GM19328 (cell line): Measurements from ENCODE around the gene COL4A6.
"Not testable (repeated sequence)": the region's sequence is repeated elsewhere in the genome, so short reads cannot be mapped to it uniquely, and the experiment has no call there.

ENCODE experiments used
- ATAC-seq: cut with Tn5 transposase; IDR thresholded peaks from one replicate; pipeline ENCODE4 v1.9.1; 2021; ENCODE audit warnings: mild to moderate bottlenecking, moderate library complexity; ENCODE audit not compliant: unreplicated experiment

COL4A6 gene

DNA sequence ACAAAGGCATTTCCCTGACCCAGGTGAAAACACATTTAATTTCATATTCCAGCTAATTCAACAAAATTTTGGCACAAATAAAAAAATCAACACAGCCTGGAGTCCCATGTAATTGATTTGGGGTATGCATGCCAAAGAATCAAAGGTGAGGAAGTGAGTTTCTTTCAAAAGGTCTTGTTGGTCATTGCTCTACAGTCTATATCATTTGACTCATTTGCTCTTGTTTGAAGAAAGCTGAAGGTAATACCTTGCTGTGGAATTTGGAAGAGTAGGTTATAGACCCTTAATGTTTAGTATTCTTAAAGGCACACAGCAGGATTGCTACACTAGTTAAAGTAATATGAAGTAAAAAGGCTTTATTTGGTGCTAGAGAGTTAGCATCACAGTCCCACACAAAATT lies 25.4 kb downstream of the COL4A6 start:
- no peak for ATAC-seq

DNA sequence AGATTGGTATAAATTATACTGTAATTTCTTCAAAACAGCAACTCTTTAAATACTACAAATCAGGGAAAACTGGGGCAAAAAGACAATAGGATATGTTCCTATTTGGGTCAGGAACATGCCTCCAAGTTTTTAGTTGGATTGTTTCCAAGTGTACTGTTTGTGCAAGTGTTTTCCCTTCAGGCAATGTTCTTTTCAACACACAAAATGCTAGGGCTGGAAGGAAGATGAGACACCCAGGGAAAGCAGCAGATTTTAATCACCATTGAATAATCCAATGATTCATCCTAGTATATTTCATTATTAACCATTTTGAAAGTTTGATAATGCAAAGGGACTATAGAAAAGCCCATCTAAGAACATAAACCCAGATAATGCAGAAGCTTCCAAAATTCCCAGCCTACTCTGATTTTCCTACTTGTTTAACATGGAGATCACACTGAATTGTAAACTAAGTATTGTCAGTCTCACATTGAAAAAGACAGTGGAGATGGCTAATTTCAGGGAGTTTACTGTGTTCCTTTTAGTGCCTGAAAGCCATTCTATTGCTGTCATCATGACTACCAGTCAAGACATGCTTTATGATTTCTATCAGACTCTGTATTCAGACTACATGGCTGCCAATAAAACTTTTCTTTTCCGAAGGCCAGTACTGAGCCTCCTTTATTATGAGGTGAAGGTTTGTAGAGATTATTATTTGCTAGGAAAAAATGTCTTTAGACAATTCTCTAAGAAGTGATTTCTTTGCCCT lies 38.6 kb downstream of the COL4A6 start:
- no peak for ATAC-seq

DNA sequence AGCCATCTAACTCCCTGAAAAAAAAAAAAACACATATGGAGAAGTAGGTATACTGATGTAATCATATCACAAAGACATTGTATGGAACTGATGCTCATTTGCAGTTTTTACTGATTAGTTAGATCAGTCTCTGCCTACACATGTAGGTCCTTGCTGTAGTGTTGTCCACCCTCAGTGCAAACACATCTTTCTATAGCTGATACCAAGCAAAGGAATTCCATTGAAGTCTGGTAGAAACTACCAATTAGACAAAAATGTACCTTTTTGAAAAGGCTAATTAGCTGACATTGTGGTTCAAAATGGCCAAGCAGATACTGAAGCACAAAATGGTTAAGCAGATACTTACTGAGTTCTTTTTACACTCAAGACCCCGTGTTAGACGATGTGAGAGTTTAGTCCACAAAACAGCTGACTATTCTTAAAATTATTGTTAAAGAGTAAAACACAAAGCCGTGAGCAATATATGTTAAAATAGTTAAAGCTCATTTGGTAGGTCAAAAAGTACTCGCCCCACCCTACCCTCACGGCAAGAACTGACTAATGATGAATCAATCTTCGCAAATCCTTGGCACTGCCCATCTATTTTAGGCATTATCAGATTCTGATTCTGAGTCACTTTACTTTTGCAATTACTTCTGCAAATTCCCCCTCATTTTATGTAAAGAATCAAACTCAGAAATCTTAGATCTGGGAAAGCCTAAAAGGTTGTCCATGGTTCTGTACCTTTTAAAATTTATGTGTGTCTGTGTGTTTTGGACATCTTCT lies 40.4 kb downstream of the COL4A6 start:
- no peak for ATAC-seq

DNA sequence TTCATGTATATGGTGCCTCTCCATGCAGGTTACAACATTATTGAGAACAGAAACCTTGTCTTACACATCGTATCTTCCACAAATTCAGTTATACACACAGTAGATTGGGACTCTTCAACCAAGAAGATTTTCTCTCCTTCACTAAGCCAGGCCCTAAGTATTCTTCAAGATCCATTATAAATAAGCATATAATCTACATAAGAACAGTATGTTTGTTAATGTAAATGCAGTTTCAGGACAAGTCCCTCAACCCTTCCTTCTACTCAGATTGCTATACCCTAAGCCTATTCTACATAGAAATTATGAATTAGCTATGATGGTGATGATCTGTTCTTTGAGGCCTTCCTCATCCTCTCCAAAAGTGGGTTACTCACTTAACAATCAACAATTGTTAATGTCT lies 41.2 kb downstream of the COL4A6 start:
- ATAC-seq: no peak

DNA sequence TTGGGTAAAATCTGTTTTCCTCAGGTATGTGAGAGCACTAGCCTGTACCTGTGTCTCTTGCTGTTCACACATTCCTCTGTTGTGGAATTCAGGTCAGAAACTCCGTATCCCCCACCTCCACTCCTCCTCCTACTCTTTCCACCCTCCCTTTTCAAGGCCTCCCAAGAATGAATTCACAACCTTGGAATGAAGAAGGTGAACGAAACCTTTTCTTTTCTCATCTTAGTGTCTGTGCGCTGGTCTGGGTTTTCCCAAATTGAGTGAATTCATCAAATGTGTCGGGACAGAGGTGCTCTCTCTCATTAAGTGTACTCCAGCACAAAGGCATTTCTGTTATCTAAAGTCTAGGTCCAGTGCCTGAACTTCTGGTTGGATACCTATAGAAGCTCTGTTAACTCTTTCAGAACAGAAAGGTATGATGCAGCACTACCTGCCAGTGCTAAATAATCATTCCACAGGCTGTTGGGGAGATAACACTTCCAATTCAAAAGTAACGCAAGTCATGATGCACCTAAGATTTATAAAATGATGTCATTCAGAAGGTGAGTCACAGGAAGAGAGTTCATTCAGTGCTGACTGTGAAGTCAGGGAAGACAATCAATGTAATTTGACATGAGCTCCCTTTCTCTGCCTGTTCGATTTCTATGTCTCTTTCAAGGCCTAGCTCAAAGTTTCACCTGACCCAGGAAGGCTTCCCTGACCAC lies 41.9 kb downstream of the COL4A6 start:
- ATAC-seq: no peak

DNA sequence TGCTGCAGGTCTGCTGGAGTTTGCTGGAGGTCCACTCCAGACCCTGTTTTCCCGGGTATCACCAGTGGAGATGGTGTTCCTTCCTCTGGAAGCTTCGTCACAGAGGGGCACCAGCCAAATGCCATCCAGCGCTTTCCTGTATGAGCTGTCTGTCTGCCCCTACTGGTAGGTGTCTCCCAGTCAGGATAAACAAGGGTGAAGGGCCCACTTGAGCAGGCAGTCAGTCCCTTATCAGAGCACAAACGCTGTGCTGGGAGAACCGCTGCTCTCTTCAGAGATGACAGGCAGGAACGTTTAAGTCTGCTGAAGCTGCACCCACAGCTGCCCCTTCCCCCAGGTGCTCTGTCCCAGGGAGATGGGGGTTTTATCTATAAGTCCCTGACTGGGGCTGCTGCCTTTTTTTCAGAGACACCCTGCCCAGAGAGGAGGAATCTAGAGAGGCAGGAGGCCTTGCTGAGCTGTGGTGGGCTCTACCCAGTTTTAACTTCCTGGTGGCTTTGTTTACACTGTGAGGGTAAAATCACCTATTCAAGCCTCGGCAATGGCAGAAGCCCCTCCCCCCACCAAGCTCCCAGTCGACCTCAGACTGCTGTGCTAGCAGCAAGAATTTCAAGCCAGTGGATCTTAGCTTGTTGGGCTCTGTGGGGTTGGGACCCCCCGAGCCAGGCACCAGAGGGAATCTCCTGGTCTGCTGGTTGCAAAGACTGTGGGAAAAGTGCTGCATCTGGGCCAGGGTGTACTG lies 47.1 kb downstream of the COL4A6 start:
- ATAC-seq: not testable (repeated sequence)

DNA sequence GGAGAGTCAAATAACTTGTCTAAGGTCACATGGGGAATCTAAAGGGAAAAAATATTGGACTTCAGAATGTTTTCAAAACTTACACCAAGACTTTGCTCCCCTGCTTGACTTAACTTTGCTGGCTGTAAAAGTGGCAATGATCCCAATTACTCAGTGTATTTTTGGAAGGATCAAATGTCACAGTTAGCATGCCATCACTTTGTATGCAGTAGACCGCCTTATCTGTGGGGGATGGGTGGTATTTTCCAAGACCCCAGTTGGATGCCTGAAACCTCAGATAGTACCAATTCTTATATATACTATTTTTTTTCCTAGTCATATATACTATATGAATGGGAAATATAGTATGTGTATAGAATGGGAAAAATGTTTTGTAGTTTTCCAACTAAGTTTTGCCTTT lies 53.4 kb downstream of the COL4A6 start:
- ATAC-seq: no peak

DNA sequence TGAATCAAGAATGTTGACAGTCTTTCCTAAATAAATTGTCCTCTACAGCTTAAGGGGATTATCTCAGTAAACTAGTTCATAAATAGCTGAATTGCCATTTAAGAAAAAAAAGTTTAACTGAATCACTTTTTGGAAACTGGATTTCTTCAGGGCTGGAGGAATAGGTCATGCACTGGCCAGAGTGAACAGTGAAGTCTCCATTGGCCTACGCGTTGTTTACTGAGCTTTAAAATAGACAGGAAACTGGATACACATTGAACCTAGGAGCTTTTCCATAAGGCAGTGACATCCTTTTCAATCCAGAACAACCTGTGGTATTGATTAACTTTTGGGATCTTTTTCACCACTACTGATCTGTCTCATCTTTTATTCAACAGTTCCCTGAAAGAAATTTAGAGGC lies 58.0 kb downstream of the COL4A6 start:
- ATAC-seq: no peak

DNA sequence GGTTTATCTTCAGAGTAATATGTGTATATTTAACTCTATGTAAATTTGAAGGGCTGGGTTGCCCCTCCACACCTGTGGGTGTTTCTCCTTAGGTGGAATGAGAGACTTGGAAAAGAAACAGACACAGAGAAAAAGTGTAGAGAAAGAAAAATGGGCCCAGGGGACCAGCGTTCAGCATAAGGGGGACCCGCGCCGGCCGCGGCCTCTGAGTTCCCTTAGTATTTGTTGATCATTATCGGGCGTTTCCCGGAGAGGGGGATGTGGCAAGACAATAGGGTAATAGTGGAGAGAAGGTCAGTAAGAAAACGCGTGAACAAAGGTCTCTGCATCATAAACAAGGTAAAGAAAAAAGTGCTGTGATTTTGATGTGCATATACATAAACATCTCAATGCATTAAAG lies 61.4 kb downstream of the COL4A6 start:
- ATAC-seq: not testable (repeated sequence)

DNA sequence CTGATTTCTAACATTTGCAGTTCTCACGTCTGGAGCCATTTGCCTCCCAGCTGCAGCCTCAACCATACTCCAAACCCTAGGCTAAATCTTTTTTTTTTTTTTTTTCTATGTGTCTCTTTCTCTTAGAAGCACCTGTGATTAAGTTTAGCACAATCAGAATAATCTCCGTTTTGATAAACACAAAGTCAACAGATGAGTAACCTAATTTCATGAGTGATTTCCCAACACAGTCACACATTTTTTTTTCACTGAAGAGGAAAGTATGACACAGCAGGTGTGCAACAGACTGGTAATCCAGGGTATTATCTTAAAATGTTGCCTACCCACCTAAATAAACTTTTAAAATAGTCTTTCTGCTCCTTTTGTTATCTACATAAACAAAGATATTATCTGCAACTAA lies 62.6 kb downstream of the COL4A6 start:
- not testable (repeated sequence) for ATAC-seq

DNA sequence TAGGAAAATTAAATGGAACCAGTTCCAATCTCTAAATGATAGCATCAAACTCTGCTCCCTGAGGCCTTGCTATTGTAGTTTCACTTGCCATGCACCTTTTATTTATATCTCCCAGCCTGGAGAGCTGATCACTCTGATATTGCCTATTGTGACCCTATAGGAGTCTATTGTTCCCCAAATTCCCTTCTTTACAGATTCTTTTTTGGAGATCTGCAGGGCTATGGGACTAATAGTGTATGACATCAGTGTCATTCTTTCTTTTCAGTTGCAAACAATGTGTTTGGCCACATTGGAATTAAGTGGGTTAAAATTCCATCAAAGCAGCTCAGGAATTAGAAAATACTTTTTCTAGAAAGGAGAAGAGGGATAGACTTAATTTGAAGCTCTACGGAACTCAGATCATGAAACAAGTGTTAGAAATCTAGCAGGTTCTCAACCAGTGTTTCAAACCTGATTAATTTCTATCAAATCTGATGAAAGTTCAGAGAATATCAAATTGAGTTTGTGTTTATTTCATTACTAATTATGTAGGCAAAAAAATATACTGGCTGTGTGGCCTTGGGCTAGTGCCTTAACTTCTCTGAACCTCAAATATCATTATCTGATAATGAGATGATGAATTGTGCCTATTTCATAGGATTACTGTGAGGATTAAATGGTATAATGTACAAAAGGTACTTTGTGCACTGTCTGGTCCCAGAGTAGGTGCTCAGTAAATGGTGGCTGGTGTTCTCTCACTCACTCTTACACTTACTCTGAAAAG lies 71.4 kb downstream of the COL4A6 start:
- no peak for ATAC-seq

DNA sequence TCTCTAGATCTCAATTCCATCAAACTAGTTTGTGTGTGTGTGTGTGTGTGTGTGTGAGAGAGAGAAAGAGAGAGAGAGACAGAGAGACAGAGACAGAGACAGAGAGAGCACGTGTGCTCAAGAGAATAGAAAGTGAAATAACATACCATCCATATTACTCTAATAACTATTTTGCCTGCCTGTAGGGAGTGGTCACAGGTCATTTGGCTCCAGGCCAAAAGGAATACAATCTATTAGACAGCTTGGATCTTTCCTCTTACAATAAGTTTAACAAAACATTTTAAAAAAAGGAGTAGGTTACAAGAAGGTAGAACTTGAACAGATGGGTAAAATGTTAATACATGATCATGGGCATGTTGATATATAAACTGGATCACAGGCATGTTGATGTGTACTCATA lies 76.2 kb downstream of the COL4A6 start:
- ATAC-seq: no peak

DNA sequence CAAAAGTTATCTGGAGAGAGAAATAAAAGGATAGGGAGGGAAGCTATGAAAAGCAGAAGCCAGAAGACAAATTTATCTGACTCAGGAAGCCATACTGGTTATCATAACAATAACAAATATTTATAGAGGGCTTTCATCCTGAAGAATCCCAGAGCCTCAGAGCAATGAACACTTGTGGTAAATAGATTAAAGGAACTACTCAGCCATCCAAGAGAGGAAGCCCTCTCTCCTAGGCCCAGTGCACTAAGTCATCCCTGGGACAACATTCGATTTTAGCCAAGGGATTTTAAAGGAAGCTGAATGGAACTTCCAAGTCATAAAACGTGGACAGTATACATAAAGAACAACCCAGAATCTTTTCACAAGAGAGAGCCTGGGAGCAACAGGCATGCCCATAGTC lies 76.9 kb downstream of the COL4A6 start:
- no peak for ATAC-seq

DNA sequence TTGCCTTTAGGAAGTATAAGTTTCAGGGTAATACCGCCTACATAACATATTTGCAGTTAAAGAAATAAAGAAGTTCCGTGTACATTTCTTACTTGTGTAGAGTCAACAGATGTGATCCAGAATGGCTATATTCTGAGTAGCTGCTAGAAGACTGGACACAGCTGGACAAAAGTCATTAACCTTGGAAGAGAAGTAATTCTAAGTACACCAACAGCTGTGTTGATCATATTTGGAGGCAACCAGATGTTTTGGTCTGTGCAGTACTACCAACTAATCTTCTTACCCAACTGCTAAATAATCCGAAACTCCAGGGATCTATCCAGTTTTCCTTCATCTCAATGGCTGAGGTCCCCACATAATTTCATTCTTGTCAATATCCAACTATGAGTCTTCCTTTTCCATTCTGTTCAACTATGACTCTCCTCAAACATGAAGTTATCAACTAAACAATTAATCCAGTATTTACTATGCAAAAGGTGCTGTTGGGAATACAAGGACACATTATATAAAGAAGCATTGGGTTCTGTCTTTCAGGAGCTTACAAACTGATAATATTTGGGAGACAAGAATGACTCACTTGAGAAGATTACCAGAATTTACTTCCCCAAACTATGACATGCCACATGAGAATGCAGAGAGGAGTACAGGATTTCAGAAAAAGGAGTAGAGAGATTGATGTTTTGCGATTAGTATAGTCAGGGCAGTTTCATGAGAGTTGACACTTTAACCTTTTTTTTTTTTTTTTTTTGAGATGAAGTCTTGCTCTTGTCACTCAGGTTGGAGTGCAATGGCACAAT lies 78.2 kb downstream of the COL4A6 start:
- no peak for ATAC-seq

DNA sequence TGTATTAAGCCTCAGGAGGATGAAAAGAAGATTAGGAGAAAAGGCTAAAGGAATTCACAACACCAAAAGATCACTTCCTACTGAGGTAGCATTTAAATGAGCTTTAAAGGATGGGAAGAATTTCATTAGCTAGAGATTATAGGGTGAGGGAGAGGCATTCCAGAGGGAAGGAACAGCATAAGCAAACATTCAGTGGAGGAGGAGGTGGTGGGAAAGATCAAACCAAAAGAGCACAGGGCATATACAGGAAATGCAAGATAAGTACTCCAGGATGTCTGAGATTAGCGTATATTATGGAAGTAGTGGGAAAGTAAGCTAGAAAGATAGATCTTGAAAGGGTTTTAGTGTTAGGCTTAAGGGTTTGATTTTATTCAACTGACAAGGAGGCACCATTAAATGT lies 84.8 kb downstream of the COL4A6 start:
- no peak for ATAC-seq

DNA sequence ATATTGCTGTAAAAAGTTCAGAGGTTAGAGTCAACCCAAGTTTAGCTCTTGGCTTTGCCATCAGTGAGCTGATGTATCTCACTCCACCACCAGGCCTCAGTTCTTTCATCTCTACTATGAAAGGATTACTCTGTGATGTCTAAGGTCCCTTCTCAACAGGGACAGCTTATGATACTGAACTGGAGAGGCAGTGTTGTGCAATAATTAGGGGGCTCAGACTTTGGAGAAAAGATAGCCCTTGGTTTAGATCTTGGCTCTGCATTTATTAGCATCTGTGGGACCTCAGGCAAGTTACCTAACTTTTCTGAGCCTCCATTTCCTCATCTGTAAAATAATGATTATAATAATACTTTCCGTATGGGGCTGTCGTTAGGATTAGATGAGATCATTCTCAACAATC lies 89.0 kb downstream of the COL4A6 start:
- ATAC-seq: no peak

DNA sequence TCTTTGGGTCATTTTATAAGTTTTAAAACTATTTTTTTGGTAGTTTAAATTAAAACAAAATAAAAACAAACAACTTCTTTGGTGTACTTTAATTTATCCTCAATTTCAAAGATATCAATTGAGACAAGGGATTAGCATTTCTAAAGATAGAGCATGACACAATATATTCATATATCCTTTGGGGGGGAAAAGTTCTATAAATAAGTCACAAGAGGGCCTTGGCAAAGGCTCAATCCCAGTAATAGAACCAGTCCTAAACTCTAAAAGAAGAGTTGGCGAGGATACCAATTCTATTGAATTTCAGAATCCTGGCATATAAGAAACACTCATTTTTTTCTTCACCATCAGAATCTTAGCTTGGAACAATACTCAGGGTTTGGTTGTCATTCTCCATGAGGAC lies 89.7 kb downstream of the COL4A6 start:
- no peak for ATAC-seq

DNA sequence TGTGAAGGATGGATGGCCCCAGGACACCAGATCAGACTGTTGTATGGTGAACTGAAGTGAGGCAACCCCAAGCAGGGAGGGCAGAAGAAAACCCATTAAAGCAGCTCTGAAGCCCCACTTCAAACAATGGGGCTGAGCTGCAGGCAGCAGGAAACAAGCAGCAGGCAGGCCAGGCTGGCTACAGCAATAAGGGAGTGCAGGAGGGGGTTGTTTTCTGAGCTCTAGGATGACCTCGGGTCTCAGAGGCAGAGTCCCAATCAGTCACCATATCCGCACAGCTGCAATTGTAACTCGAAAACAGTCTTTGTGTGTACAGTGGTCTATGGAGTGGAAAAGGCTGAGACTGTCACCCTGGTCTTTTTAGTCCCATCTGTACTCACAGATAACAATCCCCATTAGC lies 90.4 kb downstream of the COL4A6 start:
- no peak for ATAC-seq

DNA sequence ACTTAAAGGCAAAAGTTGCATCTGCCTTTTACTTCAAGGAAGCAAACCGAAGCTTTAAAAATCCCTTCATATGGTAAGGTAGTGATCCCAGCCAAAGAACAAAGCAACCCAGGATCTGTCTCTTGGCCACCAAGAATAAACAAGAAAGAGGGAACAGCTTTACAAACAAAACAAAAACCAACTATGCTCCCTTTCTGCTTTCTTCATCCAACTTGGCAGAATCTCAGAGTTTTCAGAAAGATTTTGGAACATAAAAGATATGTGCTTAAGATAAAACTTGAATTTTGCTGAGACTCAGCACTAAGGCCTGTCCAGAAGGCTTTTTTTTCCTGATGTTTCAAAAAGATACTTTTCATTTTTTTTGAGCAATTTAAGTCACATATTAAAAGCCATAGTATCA lies 94.0 kb downstream of the COL4A6 start:
- ATAC-seq: no peak

DNA sequence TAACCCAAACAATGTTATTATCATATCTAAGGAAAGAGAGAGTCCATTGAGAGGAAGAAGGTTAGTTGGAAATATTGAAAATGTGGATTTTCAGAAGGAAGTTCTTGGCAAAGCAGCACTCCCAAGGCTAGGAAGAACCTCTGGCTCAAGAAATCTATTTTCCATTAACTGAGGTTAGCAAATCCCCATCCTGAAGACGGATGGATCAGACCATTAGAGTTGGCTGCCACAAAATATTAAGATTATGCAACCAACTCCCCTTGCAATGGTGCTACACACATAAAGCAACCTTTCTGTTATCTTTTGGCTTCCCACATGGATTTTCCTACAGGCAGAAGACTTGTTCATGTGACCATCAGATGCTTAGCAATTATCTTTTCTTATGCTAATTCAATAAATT lies 96.3 kb downstream of the COL4A6 start:
- no peak for ATAC-seq
